ENCODE results near the gene ABHD10.
A peak's percentile ranks its signal among the peaks of the same experiment; 100 is the strongest.

The ABHD10 gene

DNA sequence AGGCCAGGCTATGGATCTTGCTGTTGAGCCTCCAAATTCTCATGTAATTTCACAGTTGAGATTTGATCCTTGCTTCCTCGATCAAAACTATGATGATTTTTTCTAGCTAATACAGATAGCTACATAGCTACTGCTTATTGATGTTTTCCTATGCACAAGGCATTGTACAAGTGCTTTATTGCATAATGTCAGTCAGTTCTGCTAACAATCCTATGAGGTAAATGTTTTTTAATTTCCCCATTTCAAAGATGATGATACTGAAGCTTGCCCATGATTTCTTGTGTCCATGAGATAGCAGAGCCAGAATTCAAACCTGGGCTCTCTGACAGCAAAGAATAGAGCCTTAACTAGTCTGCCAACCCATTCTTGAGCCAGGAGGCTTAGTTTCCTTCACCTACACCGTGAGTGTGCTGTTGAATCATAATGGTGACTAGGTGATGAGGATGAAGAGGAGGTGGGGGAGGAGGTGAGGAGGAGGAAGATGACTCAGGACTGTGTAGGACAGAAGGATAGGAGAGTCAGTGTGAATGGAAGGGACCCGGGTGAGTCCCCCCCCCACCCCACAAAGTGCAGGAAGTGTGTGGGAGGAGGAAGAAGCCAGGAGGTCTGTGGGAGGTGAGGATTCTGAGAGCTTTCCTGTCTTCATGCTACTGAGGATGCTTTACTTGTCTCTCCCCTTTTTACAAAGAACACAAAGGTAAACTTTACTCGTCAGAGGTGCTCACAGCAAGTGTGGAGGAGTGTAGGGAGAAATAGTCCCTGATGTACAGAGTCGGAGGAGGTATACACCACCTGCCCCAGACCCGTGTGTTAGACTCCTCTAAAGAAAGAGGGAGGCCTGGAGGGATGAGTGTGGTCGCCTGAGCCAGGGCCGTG, 23.5 kb downstream of the ABHD10 start:
- DNase-seq, result no peak

DNA sequence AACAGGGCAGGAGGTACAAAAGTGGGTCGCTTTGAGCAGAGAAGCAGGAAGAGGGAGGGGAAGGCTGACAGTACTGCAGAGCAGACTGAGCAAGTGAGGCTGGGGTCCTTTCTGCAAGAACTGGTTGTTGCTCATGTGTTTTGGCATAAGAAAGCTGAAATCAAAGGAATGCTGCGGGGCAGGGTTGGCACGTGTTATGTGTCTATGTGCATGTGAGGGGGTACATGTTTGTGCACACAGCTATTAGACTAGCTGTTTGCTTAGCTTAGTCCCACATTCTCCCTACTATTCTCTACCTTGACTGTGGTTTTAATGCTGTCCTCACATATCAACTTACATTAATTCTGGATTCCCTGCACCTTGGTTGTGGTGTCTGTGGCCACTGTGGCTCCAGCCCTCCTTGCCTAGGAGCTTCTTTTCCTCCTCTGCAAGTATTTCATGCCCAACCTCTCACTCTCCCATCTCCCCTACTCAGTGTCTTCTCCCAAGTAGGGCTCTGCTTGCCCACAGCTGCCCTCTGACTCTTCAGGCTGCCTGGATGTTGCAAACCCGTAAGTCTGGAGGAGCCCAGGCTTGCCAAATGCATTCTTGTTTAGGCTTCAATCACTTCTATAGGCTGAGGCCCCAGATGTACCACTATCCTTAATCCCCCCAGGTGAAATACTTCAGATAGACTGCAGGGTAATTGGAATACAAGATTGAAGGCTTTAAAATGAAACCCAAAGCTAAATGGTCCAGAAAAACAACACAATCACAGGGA, 24.7 kb downstream of the ABHD10 start:
- DNase-seq, result no peak

DNA sequence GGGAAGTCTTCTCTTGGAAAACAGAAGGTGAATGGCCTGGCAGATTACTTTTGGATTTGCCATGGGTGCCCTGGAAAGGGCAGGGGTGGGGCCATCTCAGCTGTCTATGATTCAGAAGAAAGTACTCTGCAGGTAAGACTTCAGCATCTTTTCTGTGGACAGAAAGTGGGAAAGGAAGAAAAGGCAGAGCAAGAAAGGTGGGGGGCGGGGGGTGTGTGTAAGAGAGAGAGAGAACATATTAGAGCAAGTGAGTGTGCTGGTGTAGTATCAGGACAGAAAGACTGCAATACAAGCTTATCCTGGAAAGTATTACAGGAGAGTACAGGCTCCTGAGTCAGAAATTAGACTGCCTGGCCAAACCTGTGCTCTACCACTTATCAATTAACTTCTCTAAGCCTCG, 25.4 kb downstream of the ABHD10 start:
- DNase-seq, result no peak

DNA sequence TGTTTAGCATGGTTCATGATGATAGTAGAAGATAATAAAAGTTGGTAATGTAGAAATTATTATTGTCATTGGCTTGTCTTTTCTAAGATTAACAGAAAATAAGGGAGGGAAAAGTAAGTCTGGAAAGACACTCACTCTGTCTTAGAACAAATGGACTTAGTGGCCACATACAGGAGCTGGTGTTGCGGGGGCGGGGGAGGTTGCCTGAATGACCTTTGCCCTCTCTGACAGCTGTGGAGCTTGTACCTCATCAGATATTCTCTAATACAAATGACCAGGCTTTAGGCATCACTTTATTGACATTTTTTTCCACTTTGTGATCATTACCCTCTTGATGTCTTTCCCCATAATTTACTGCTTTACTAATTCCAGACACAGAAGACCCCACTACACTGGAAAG, 25.8 kb downstream of the ABHD10 start:
- no peak for DNase-seq

DNA sequence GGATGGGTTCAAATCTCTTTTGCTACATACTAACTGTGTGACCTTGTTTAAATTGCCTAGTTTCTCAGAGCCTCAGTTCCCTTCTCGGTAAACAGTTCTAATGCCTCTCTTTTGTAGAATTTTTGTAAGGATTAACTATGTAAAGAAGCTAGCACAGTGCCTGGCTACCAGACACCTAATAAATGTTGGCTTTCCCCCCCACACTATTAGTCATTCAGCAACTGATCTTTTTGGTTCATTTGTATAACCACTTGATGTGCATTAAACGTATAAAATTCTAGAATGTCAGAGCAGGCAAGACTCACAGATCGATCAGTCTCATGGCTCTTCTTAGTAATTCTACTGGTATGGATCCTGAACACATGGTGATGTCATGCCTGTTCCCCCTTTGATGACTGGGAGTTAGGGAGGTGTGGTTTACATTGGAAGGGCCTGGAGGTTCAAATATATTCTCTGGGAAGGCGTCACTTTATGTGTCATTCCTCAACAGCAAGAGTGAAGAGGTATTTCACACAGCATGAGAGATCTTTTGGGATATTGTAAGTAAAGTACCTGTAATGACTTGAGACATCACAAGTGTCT, 26.4 kb downstream of the ABHD10 start:
- DNase-seq, result no peak

DNA sequence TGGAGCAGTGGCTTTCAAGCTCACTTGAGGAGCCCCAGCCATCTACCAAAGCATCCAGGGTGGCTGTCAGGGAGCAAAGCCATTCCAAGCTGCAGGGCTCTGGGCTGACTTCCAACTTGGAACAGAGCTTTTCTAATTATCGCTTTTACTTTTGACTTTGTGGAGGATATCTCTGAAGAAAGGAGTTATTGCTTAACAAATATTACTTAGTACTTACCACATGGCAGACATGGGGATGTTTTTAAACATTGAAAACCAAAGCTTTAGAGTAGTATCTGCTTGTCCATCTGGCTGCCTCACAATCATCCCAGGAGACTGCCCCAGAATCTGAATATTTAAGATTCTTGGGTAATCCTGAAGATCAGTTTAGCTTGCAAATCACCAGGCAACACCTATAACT, 28.8 kb downstream of the ABHD10 start:
- no peak for DNase-seq

DNA sequence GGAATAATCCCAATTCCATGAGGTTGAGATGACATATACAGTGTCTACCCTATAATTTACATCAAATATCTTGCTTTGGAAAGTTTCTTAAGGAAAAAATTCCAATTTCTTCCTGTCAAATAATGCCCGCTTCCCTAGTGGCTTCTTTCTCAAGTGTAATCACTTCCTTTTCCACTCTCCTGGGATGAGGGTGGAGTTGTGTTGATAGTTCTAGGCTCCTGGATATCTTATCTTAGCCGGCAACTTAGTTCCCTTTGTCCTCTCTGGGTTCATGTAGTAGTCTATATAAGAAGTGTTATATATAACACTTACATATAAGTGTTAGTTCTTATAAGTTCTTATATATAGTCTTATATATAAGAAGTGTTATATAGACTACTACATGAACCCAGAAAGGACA, 30.8 kb downstream of the ABHD10 start:
- DNase-seq, result no peak

DNA sequence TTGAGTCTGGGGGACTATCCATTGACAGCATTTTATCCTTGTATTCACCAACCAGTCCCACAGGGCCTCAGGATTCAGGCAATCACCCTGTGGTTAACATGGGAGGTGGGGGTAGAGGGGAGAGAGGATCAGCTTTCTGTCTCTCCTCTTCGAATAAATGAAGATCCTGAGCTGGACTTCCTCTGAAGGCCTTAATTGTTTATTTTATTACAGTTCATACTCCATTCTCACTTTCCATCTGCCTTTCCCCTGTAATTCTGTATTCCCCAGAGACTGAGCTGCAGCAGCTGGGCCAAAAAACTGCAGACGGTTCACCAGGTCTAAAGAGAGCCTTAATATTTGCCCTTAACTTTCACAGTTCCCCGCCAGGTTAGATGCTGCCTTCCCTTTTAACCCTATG, 31.8 kb downstream of the ABHD10 start:
- no peak for DNase-seq

DNA sequence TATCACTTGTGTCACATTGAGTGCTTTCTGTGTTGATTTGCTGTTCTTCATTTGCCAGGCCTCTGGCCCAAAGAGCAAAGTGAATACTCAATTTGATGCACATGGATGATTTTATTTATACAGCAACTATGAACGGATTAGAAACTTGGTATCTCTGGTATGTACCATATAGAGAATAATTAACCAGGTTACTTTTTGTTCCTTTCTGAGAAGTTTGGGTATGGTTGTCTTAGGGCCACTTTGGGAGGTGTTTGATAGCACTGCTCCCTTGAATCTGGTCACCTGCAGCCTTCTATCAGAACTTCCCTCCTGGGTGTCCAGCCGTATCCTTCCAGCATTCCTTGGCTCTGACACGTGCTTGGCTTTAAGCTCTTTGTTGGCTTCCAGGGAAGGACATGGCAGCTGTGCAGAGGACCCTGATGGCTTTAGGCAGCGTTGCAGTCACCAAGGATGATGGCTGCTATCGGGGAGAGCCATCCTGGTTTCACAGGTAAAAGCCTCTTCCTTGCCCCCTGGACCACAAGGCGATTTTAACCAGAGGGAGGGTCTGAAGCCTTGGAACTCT, 32.6 kb downstream of the ABHD10 start:
- DNase-seq, result no peak

DNA sequence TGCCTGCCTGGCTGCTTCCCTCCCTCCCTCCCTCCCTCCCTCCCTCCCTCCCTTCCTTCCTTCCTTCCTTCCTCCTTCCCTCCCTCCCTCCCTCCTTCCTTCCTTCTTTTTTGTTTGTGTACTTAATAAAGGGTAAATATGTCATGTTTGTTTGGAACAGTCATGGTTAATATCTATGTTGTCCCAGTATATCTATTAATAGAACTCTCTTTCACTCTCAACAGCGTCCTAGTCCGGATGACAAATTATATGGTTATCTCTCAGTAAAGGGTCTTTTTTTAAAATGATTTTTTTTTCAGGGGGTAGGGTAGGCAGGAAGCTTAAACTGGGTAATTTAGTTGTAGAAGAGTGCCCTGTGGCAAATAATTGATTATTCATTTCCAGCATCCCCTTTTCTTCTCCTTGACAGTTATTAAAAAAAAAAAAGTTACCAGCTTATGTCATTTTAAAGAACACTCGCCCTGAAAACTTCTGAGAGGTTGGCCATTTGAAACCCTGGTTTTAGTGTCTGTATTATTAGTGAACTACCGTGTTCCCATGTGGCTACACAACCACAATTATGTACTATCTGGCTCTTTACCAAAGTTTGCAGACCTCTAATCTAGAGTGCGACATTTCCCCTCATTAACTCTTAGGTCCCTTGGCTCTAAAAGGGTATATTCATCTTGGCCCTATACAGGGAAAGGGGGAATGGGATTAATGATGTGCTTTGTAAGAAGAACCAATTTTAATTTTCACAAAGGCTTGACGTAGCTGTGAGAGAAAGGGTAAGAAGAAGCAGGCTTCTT, 33.6 kb downstream of the ABHD10 start:
- DNase-seq, result no peak

DNA sequence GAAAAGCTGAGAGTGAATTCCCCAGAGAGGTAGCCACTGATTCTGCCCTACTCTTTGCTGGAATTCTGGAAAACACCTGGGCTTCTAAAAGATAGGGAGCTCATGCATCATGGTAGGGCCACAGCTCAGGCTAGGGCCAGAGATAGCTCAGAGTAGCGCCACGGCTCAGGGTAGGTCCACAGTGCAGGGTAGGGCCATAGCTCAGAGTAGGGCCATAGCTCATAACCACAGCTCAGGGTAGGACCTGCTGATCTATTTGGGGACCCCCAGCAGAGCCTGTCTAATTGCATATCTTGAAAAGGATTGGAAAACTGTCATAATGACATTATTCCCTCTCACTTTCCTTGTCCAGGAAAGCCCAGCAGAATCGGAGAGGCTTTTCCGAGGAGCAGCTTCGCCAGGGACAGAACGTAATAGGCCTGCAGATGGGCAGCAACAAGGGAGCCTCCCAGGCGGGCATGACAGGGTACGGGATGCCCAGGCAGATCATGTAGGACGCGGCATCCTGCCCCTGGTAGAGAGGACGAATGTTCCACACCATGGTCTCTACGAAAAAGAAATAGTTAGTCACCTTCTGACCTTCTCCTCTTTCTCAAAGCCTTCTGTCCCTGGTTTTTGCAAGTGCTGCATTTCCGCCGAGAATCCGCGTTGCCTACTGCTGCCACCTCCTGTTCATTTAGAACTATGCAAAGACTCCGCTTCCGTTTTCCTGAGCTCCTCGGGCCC, 34.4 kb downstream of the ABHD10 start:
- peak; percentile 30 for DNase-seq

DNA sequence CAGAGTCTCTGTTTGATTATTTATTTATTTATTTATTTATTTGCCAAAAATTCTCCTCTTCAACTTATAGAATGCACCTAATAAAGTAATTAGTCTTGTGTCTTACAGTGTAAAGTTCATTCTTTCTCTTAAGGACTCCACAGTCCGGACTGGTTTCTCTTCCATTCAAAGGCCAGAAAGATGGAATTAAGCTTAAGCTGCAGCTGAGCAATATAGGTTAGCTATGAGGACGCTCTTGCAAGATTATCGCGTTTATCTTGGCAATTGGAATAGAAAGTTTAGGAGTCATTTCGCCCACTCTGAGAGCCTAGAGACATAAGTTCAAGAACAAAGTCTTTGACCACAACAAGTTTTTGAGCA, 34.9 kb downstream of the ABHD10 start:
- no peak for DNase-seq

DNA sequence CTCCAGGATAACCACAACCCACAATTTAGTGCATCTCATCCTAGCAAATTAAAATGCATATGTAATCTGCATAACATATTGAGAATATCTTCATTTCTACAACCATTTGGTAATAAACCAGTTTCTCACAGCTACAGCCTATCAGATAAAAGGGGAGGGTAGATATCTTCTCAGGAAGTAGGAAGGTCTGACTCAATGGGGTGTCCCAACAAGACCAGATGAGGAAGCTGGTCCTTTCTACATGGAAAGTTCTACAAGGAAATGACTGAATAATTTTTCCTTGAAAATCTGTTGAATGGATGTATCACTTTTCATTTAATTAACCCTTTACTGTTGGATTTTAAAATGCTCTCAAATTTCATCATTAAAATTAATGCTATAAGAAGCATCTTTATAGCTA, 38.3 kb downstream of the ABHD10 start:
- DNase-seq, result no peak

DNA sequence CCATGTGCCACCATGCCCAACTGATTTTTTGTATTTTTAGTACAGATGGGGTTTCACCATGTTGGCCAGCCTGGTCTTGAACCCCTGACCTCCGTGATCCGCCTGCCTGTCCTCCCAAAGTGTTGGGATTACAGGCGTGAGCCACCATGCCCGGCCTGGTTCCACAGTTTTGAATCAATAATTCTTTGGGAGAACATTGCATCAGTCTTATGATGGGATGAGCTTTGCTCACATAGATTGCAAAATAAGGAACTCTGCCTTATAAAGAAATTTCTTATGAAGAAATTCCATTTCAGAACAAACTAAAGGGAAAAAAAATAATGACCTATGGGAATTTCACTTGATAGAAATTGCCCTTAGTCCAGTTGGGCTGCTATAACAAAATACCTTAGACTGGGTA, 39.9 kb downstream of the ABHD10 start:
- no peak for DNase-seq

DNA sequence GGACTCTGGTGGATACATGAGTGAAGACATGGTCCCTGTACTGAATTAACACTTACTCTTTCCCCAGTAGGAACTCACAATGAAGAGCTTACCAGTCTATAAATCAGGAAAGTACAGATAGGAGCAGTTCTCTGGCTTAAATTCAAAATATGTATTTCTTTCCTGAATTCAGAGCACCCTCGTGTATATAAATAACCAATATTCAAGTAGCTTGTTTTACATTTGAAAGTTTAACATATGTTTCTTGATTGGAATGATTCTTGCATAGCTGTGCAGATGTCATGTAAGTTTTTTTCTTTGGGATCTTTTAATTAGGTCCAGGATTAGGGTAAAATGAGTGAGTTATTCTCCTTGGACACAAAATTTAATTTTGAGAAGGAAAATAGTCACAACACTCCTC, 40.9 kb downstream of the ABHD10 start:
- DNase-seq, result no peak

DNA sequence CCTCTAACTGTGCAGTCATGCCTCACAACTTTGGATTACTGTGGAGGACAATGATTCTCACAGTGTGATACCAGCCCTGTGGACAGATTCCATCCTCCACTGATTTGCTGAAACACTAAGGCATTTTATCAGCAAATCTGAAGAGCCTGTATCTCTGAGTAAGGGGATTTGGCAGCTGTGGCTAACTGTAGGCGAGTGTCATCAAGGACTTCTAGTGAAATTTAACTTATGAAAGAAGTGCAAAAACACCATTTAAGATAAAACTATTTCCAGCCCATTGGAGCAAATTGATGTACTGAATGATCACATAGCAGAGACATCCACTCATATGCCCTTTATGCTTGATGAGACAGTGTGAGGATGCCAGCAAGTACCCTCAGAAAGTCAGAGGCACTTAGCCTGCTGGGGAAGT, 41.9 kb downstream of the ABHD10 start:
- DNase-seq, result no peak

DNA sequence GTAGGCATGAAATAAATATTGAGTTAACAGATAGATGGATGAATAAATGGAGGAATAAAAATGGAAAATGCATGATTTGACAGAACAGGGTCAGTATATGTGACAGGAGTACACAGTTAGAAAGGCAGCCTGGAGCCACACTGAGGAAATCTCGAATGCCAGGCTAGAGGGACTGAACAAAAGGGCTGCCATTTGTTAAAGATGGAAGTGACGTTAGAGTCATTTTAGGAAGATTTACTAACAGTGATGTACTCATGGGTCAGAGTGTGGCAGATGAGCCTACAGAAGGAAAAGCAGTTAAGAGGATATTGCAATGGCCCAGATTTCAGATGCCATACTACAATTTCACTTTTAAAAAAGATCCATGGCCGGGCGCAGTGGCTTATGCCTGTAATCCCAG, 48.3 kb downstream of the ABHD10 start:
- no peak for DNase-seq

DNA sequence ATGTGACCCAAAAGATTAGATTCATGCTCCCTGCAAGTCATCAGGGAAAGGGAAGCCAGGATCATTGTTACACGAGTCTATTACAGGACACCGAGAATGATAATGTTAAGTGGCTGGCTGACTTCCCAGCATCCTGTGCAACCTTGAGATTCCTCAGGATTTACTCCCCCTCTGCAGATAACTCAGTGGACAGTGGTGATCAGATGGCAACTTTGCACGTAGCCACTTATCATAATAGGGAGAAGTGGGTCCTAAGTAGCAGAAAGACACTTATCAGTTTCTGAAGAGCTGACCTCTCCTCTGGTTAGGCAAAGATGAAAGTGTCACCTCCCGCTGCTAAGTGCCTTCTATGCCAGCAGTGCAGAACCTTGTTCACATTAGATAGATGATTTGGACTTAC, 49.0 kb downstream of the ABHD10 start:
- no peak for DNase-seq

DNA sequence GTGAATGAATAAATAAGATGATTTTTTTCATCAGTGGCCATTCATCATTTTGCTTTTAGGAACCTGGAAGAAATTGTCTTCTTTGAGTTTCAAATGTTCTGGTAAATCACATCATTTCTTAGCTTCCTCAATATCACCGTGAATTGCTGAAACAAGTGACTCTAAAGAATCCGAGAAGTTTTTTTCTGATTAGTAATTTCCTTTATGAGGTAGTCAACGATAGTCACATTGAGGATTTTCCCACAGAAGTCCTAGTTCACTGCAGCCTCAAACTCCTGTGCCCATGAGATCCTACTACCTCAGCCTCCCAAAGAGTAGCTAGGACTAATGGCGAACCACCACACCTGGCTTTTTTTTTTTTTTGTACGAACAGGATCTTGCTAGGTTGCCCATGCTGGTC, 52.1 kb downstream of the ABHD10 start:
- no peak for DNase-seq

DNA sequence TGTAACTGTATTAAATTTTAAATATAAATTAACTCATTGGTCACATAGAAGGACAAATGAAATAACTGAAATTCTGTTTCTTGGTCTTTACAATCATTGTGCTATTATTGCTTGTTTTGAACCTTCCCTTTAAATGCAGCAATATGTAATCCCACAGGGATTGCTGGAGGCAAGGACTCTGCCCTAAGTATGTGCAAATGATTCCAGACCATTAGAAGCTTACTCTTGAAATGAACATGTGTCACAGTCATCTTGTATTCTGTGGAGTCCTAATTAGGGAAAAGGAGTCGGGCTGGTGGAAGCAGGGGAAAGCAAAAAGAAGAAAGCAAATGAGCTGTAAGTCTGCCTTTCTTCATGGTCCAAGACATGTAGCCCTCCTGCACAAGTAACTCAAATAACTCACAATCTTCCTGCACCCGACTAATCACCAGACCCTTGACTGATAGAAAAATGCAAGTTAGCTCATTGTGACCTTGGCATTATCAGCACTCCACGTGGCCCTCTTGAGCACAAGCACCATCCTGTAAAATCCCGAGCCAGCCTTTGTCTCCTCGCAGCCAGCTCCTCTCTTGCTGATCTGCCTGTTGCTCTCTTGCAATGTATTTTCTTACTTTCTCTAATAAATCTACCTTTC, 53.4 kb downstream of the ABHD10 start:
- no peak for DNase-seq

DNA sequence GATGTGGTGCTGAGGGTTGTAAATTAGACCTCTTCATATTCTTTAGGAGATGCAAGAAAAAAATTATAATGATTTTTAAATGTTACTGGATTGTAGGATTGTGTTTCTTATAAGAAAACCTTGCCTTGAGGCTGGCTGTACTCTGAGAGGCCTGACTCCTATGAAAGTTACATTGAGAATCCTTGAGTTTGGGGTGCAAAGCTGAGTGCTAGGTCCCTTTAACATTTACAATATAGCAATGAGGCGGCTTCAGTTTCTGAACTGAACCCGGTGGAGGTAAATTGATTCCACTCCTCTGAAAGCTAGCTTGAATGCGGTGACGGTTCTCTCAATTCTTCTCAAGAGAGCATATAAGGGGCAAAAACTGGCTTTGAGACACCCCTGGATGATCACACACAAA, 55.6 kb downstream of the ABHD10 start, which contains the start of gene TMPRSS7:
Gene TMPRSS7 (plus strand): TSS at position 301 of the 400 bp plus-strand sequence. CDS start 110 bp downstream, outside the sequence.
- no peak for DNase-seq

DNA sequence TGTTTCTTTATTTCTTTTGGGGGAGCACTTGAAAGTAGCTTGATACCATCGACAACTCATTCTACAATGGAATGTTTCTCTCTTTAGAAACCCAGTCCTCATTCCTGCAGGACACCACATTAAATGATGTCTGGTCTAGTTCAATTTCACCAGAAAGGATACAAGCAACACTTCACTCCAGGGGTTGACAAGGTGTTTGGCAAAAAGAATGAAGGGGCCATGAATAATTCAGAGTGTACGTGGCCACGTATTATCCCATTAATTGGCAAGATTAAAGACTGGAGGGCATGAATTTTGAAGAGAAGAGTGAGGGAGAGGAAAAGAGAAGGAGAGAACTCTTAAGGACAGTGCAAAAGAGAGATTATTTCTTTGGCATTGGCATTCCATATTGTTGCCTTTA, 56.4 kb downstream of the ABHD10 start:
- DNase-seq, result no peak

All from COR-L47 (cell line).